Right atrium auricular region (tissue), 2 donors: ENCODE data around the gene NFATC2. TPM values are rescaled to one million over a fixed set of nuclear protein-coding genes. Genes with fewer than 3 reads are reported as not detected.

Experiments used
- DNase-seq: peaks from one replicate; pipeline ENCODE4 v3.0.0-alpha.2; 2019; ENCODE audit warnings: low spot score
- H3K27ac ChIP-seq, 2 donors: fragments of 200-600 bp; sonication (generic); 1 replicate in 1 of 2; 2 replicates in 1 of 2; pipeline ENCODE4 v1.5.1; 2016 to 2019
- H3K27me3 ChIP-seq, 2 donors: fragments of 200-600 bp; sonication (generic); one replicate each; pipeline versions ENCODE4 v1.5.1 to v1.6.0; 2017 to 2019
- H3K36me3 ChIP-seq: fragments of 200-600 bp; sonication (generic); one replicate; pipeline ENCODE4 v1.5.1; 2016
- H3K4me1 ChIP-seq, 2 donors: fragments of 200-600 bp; sonication (generic); one replicate each; pipeline versions ENCODE4 v1.5.1 to v1.6.0; 2017 to 2019
- H3K4me3 ChIP-seq, 2 donors: fragments of 200-600 bp; sonication (generic); 1 replicate in 1 of 2; 2 replicates in 1 of 2; pipeline ENCODE4 v1.5.1; 2017 to 2019; ENCODE audit warnings: mild to moderate bottlenecking in 1 of 2, moderate library complexity in 1 of 2
- H3K9me3 ChIP-seq, 2 donors: fragments of 200-600 bp; sonication (generic); one replicate each; pipeline ENCODE4 v1.5.1; 2019
- total RNA-seq, 2 donors: library from RNA; depleted of rRNA; stranded (reverse); fragments of >200 nt; gene quantifications; one replicate each; pipeline ENCODE4 v1.1.0, GENCODE V29; 2016
- TF ChIP-seq, protein P1 (sequence below), 2 donors: fragments of 200-600 bp; sonication (generic); IDR thresholded peaks; one replicate each; pipeline ENCODE4 v1.5.1; 2019; ENCODE audit warnings: antibody characterized with exemption in 2 of 2

NFATC2 gene
- total RNA-seq, 2 donors from 2014 or later = 8.6 to 12.5 TPM

DNA sequence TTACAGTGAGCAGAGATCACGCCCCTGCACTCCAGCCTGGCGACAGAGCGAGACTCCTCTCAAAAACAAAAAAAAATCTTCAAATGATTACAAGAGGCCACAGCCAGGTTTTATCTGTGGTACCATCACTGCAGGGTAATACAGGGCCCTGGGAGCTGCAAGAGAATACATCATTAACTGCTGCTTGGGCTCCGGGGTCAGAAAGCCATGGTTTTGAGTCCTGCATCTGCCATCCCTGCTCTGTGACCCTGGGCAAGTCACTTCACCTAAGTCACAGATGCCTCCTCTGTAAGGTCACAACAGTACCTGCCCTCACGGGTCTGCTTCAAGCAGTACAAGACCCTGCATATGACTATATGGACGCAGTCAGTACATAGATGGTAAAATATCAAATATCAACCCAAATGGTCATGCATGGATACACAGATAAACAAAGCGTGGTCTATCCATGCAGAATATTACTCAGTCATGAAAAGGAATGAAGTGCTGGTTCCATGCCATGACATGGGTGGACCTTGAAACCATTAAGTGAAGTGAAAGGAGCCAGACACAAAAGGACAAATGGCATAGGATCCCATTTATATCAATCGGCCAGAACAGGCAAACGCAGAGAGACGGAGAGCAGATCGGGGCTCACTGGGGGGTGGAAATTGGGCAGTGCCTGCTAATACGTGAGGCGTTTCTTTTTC, 83.6 kb downstream of the NFATC2 start:
- TF ChIP-seq, protein P1, sequence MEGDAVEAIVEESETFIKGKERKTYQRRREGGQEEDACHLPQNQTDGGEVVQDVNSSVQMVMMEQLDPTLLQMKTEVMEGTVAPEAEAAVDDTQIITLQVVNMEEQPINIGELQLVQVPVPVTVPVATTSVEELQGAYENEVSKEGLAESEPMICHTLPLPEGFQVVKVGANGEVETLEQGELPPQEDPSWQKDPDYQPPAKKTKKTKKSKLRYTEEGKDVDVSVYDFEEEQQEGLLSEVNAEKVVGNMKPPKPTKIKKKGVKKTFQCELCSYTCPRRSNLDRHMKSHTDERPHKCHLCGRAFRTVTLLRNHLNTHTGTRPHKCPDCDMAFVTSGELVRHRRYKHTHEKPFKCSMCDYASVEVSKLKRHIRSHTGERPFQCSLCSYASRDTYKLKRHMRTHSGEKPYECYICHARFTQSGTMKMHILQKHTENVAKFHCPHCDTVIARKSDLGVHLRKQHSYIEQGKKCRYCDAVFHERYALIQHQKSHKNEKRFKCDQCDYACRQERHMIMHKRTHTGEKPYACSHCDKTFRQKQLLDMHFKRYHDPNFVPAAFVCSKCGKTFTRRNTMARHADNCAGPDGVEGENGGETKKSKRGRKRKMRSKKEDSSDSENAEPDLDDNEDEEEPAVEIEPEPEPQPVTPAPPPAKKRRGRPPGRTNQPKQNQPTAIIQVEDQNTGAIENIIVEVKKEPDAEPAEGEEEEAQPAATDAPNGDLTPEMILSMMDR (IDR thresholded peaks at IDR 0.05) = no peak
- no peak overlapping the region for H3K4me3 ChIP-seq
- H3K9me3 ChIP-seq = no peaks in the 10 kb centered on the region
- peaks cover 0 to 36% of the 10 kb centered on the region in 2 donors for H3K4me1 ChIP-seq
- no peak for DNase-seq
- H3K27me3 ChIP-seq = no peaks in the 10 kb centered on the region
- H3K36me3 ChIP-seq = peaks cover 7% of the 10 kb centered on the region
- no peak overlapping the region for H3K27ac ChIP-seq

DNA sequence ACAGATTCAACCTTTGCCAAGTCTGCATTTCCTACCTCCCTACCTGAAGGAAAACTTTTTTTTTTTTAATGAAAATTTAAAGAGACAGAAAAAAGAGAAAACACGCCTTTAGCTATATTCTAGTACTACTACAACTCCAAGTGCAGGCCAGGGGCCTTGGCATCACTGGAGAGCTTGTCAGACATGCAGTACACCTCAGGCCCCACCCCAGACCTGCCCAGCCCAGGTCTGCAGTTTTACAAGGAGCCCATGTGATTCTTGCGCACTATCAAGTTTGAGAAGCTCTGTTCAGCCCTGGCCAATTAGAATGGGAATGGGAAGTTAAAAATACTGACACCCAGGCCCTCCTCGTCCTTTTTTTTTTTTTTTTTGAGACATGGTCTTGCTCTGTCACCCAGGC, 85.0 kb downstream of the NFATC2 start:
- Histone ChIP-seq H3K27me3 (no peaks in the 10 kb centered on the region), H3K27ac (no peak overlapping the region)

DNA sequence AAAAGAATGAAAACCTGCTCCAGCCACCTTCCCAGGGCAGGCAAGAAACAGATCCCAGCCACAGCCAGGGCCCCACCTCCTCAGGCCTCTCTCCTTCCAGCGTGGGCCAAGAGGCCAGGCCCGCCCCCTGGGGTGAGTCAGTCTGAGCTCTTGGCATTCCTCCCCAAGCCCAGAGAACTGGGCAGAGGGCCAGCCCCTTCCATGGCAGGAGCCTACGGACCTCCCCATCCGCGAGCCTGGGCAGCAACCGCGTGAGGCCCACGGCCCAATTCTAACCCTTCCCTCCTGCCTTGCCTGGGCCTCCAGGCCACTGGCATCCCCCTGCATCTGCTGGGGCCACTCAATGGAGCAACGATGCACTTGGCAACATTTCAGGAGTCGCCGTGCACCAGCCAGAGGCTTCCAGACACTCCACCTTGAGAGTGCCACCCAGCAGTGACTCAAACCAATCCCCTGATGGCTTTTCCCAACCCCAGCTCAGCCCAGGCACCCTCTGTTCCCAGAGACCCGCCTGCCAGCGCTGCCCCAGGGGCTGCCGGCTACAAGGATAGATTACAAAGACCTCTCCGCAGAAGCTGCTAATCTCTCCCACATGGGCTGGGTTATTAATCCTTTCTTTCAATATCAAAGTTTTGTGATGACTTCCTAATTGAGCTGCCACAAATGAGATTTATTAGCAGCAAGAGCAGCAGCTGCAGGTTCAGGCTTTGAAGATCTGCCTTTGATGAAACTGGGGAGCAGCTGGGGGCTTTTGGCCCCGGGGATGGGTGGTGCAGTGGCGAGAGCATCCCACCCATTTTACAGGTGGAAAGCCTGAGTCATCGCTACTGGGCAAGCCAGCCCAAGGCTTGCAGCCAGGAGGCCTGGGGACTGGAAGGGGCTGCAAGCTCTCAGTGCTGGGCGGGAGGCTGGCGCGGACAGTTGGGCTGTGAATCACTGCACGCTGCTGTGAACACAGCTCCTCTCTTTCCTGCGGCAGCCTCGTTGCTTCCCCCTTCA, 85.7 kb downstream of the NFATC2 start:
- Histone ChIP-seq H3K4me3 (no peak overlapping the region), H3K27ac (peak overlapping the region; percentile 67 to 73), H3K27me3 (no peaks in the 10 kb centered on the region), H3K36me3 (peaks cover 18% of the 10 kb centered on the region), H3K9me3 (no peaks in the 10 kb centered on the region), H3K4me1 (peaks cover 0 to 22% of the 10 kb centered on the region in 2 donors)
- TF ChIP-seq, protein P1 (IDR thresholded peaks at IDR 0.05) = no peak
- DNase-seq = peak; percentile 95

More for the DNA sequence above, 85.0 kb downstream of the NFATC2 start:
- Histone ChIP-seq H3K4me3 (no peak overlapping the region), H3K36me3 (peaks cover 18% of the 10 kb centered on the region), H3K4me1 (peaks cover 0 to 24% of the 10 kb centered on the region in 2 donors), H3K9me3 (no peaks in the 10 kb centered on the region)
- no peak for DNase-seq
- TF ChIP-seq, protein P1 (IDR thresholded peaks at IDR 0.05) = no peak

DNA sequence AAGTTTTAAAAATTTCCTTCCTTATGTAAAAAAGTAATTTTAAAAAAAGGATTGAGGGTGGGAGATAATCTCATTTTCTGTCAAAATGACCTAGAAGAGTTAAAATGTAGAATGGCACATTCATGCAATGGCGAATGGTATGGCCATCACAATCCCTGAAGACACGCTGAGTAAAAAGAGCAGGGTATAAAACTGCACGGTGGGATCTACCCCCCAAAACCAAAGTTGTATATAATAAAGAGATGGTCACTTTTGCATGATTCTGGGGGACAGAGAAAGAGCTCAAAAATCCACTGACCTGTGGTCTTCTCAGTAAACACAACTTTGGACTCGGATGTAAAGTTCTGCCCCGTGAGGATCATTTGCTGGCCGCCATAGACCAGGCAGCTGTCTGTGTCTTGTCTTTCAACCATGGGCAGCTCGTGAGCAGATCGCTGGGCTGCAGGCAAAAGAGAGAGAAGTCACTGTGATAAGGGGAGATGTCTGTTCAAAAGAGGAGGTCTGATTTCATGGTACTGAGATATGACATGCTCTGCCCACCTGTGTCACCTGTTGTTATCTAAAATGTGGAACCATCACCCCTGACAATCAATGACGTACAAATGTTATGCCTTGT, 88.2 kb downstream of the NFATC2 start:
- no peak overlapping the region for H3K27ac ChIP-seq
- H3K9me3 ChIP-seq = no peaks in the 10 kb centered on the region
- no peak for DNase-seq
- peaks cover 0 to 39% of the 10 kb centered on the region in 2 donors for H3K4me1 ChIP-seq
- H3K36me3 ChIP-seq = peaks cover 15% of the 10 kb centered on the region
- no peaks in the 10 kb centered on the region for H3K27me3 ChIP-seq
- no peak overlapping the region for H3K4me3 ChIP-seq
- TF ChIP-seq, protein P1 (IDR thresholded peaks at IDR 0.05) = no peak

DNA sequence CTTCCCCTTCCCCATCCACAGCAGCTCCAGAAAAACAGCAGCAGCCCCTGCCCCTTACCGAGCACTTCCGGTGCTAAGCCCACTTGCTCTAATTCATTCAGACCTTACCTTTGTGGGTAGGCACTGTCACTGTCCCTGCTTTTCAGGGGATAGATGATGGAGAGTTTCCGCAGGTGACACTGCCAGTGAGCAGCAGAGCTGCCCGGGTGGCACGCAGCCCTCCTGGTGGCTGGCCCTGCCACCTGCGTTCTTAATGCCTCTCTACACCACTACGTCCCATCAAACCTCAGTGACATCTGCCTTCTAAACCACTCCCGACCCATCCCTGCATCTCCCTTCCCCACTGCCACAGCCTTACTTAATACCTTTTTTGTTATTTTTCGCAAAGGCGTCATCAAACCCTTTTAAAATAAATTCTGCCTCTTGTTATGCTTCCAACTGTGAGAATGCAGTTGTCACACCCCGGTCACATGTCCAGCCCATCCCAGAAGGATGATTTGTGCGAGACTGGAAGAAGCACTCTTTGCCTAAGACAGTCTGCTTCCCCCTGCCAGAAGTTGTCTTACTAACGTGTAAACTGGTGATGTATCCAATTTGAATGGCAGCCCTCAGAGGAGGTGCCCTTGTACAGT, 89.7 kb downstream of the NFATC2 start:
- no peak overlapping the region for H3K27ac ChIP-seq
- no peak overlapping the region for H3K4me3 ChIP-seq
- peaks cover 0 to 53% of the 10 kb centered on the region in 2 donors for H3K4me1 ChIP-seq
- H3K36me3 ChIP-seq = peaks cover 15% of the 10 kb centered on the region
- H3K9me3 ChIP-seq = no peaks in the 10 kb centered on the region
- no peak for DNase-seq
- H3K27me3 ChIP-seq = no peaks in the 10 kb centered on the region
- TF ChIP-seq, protein P1 (IDR thresholded peaks at IDR 0.05) = no peak
